HG03108 (cell line): Measurements from ENCODE around the gene SLC2A13.
"Not testable (repeated sequence)": the region's sequence is repeated elsewhere in the genome, so short reads cannot be mapped to it uniquely, and the experiment has no call there.

Source experiments
- ATAC-seq: cut with Tn5 transposase; IDR thresholded peaks from one replicate; pipeline ENCODE4 v1.9.1; 2021; ENCODE audit warnings: moderate library complexity; ENCODE audit not compliant: unreplicated experiment

SLC2A13 gene

GRCh38 chr12:40106202-40106533, 287 bp upstream of the SLC2A13 start:
- ATAC-seq = no peak

GRCh38 chr12:40105265-40105514, 691 bp downstream of the SLC2A13 start:
- ATAC-seq = peak; percentile 36

GRCh38 chr12:40104461-40105264, 1.2 kb downstream of the SLC2A13 start:
- ATAC-seq = no peak

GRCh38 chr12:40103043-40103442, 2.8 kb downstream of the SLC2A13 start:
- no peak for ATAC-seq

GRCh38 chr12:40101747-40102146, 4.1 kb downstream of the SLC2A13 start:
- no peak for ATAC-seq

- no peak for ATAC-seq
Measured at GRCh38 chr12:40099423-40099853, 6.4 kb downstream of the SLC2A13 start.

GRCh38 chr12:40098406-40099145, 7.3 kb downstream of the SLC2A13 start:
- ATAC-seq = no peak

GRCh38 chr12:40093512-40093911, 12.4 kb downstream of the SLC2A13 start:
- no peak for ATAC-seq

- no peak for ATAC-seq
Measured at GRCh38 chr12:40086471-40086870, 19.4 kb downstream of the SLC2A13 start.

GRCh38 chr12:40078266-40078665, 27.6 kb downstream of the SLC2A13 start:
- ATAC-seq = no peak

- no peak for ATAC-seq
Measured at GRCh38 chr12:40075458-40075857, 30.4 kb downstream of the SLC2A13 start.

GRCh38 chr12:40068416-40068815, 37.5 kb downstream of the SLC2A13 start:
- ATAC-seq = no peak

- ATAC-seq = no peak
Measured at GRCh38 chr12:40065636-40066035, 40.2 kb downstream of the SLC2A13 start.

- no peak for ATAC-seq
Measured at GRCh38 chr12:40063414-40063813, 42.5 kb downstream of the SLC2A13 start.

- no peak for ATAC-seq
Measured at GRCh38 chr12:40058721-40059190, 47.1 kb downstream of the SLC2A13 start.

- no peak for ATAC-seq
Measured at GRCh38 chr12:40056373-40056772, 49.5 kb downstream of the SLC2A13 start.

GRCh38 chr12:40055776-40056175, 50.1 kb downstream of the SLC2A13 start:
- ATAC-seq = no peak

- ATAC-seq = no peak
Measured at GRCh38 chr12:40055228-40055579, 50.7 kb downstream of the SLC2A13 start.

GRCh38 chr12:40054555-40055227, 51.2 kb downstream of the SLC2A13 start:
- no peak for ATAC-seq

GRCh38 chr12:40049268-40049667, 56.6 kb downstream of the SLC2A13 start:
- no peak for ATAC-seq

- ATAC-seq = not testable (repeated sequence)
Measured at GRCh38 chr12:40047002-40047401, 58.9 kb downstream of the SLC2A13 start.

GRCh38 chr12:40045656-40046055, 60.2 kb downstream of the SLC2A13 start:
- no peak for ATAC-seq
